Measurements from ENCODE around the gene GPR42.

Gene GPR42

DNA sequence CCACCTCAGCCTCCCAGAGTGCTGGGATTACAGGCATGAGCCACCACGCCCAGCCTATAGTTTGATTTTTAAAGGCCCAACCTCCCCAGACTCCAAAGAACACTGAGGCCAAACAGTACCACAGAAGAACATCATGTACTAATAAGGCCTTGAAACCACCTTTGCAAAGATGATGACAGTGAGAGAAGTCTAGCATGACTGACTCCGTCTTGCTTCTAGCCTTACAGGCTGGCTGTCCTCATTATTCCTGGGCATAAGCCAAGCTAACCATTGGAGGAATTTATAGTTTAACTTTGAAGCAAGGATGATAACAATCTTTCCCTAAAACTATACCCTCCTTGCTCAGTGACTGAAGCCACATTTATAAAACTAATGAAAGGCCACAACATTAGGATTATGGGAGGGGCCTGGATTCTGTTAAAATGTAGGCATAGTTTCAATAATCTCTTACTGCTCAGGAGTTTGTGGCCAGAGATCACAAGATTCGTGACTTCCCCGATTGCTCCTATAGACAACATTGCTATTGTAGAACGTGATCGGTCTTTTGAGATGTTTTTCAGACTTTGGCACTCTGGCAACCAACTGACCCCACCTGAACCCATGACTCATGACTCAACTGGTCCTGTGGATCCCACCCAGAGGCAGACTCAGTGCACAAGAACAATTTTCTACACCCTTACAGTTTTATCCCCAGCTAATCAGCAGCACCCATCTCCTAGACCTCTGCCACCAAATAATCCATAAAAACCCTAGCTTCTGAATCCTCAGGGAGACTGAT lies 17.6 kb downstream of the GPR42 start:
- no peak for DNase-seq (ENCODE audit: low read depth)
- no peak overlapping the region for H3K4me3 ChIP-seq (ENCODE audit: low read length)
- TF ChIP-seq, protein P1, sequence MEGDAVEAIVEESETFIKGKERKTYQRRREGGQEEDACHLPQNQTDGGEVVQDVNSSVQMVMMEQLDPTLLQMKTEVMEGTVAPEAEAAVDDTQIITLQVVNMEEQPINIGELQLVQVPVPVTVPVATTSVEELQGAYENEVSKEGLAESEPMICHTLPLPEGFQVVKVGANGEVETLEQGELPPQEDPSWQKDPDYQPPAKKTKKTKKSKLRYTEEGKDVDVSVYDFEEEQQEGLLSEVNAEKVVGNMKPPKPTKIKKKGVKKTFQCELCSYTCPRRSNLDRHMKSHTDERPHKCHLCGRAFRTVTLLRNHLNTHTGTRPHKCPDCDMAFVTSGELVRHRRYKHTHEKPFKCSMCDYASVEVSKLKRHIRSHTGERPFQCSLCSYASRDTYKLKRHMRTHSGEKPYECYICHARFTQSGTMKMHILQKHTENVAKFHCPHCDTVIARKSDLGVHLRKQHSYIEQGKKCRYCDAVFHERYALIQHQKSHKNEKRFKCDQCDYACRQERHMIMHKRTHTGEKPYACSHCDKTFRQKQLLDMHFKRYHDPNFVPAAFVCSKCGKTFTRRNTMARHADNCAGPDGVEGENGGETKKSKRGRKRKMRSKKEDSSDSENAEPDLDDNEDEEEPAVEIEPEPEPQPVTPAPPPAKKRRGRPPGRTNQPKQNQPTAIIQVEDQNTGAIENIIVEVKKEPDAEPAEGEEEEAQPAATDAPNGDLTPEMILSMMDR (IDR thresholded peaks at IDR 0.05; ENCODE audit: insufficient read depth, low read depth, low read length, missing control alignments) = no peak

DNA sequence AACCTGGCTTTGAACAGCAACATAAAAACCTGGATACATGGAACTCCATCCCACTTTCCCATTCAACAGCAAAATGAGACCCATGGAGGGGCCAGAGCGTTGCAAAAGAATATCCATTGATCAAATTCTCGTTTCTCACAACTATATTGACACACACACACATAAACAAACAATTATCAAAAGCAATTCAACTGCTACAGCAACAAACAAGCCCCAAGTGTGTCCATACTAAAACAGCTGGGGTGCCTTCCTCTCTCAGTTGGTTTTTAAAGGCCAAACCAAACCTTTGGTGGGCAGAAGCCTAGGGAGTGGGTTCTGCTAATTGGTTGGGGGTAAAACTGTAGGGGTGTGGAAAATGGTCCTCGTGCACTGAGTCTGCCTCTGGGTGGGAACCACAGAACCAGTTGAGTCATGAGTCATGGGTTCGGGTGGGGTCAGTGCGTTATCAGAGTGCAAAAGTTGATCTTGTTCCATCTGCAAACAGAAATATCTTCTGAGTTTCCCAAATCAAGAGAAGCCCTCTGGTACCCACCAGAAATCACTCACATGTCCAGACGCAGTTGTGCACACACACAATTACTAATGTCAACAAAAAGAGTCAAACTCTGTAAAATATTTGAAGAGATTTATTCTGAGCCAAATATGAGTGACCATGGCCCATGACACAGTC lies 18.5 kb downstream of the GPR42 start:
- DNase-seq (ENCODE audit: low read depth) = peak; percentile 4
- TF ChIP-seq, protein P1 (IDR thresholded peaks at IDR 0.05; ENCODE audit: insufficient read depth, low read depth, low read length, missing control alignments) = no peak

DNA sequence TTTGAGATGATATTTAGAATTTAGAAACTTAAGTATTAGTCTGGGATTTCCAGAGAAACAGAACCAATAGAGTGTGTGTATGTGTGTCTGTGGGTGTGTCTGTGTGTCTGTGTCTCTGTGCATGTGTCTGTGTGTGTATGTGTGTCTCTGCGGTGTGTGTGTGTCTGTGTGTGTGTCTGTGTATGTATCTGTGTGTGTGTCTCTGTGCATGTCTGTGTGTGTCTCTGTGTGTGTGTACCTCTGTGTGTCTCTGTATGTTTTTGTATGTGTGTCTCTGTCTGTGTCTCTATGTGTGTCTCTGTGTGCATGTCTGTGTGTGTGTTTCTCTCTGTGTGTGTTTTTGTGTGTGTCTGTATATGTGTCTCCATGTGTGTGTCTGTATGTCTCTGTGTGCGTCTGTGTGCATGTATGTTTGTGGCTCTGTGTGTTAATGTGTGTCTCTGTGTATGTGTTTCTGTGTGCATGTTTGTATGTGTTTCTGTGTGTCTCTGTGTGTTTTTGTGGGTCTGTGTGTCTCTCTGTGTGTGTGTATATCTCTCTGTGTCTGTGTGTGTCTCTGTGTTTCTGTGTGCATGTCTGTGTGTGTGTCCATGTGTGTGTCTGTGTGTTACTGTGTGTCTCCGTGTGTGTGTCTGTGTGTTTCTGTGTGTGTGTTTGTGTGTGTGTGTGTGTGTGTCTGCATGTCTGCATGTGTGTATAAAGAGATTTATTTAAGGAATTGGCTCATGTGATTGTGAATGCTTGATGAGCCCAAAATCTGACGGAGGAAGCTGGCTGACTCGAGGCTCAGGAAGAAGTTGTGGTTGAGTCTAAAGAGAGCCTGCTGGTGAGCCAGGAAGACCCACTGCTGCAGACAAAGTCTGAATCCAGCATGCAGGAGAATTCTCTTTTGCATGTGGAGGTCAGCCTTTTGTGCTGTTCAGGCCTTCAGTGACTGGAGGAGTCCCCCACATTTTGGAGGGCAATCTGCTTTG lies 22.2 kb downstream of the GPR42 start:
- H3K4me3 ChIP-seq (ENCODE audit: low read length) = no peak overlapping the region
- DNase-seq (ENCODE audit: low read depth) = no peak
- TF ChIP-seq, protein P1 (IDR thresholded peaks at IDR 0.05; ENCODE audit: insufficient read depth, low read depth, low read length, missing control alignments) = no peak

More for the DNA sequence above, 18.5 kb downstream of the GPR42 start:
- no peak overlapping the region for H3K4me3 ChIP-seq (ENCODE audit: low read length)

GRCh38 chr19:35395382-35396199 lies 24.7 kb downstream of the GPR42 start:
- TF ChIP-seq, protein P1 (IDR thresholded peaks at IDR 0.05; ENCODE audit: insufficient read depth, low read depth, low read length, missing control alignments) = no peak
- peak; percentile 4 for DNase-seq (ENCODE audit: low read depth)
- no peak overlapping the region for H3K4me3 ChIP-seq (ENCODE audit: low read length)

DNA sequence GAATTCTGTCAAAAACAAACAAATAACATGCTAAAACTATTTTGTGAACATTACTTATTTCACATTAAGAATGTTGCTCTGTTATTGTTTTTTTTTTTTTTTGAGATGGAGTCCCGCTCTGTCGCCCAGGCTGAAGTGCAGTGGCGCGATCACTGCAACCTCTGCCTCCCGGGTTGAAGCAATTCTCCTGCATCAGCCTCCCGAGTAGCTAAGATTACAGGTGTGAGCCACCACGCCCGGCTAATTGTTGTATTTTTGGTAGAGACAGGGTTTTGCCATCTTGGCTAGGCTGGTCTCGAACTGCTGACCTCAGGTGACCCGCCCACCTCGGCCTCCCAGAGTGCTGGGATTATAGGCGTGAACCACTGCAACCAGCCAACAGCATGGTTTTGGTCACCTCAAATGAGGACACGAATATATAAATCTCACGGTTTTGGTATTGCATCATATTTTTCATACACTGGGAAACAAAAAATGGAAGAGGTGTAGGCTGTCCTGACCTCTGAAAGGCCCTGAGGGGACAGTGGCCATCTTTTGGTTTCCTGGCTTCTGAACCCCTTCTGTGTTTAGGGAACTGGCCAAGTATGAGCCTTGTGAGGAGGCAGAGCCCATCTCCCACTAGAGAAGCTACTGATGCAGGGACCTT lies 25.5 kb downstream of the GPR42 start:
- no peak overlapping the region for H3K4me3 ChIP-seq (ENCODE audit: low read length)
- DNase-seq (ENCODE audit: low read depth) = no peak
- TF ChIP-seq, protein P1 (IDR thresholded peaks at IDR 0.05; ENCODE audit: insufficient read depth, low read depth, low read length, missing control alignments) = no peak
